Smooth muscle cell (in vitro differentiated cells): ENCODE measurements around the gene DUSP9. TPM values are rescaled to one million over a fixed set of nuclear protein-coding genes. Genes with fewer than 3 reads are reported as not detected.

Source experiments
- DNase-seq: peaks from one replicate; lab custom pipeline; 2025; ENCODE audit not compliant: unreplicated experiment; lab: John Stamatoyannopoulos, UW
- H2AFZ ChIP-seq: fragments of 200-600 bp; sonication (generic); 2 replicates; pipeline ENCODE4 v1.6.0; 2016; ENCODE audit warnings: antibody characterized with exemption, low read depth, mild to moderate bottlenecking
- H3F3A ChIP-seq: fragments of 200-600 bp; sonication (generic); 2 replicates; pipeline ENCODE4 v1.6.0; 2017; ENCODE audit warnings: antibody characterized with exemption, low read depth
- H3K27ac ChIP-seq: fragments of 200-600 bp; sonication (generic); 2 replicates; pipeline ENCODE4 v1.5.1; 2016; ENCODE audit warnings: low read depth, mild to moderate bottlenecking
- H3K27me3 ChIP-seq: fragments of 200-600 bp; sonication (generic); 2 replicates; pipeline ENCODE4 v1.6.1; 2016; ENCODE audit warnings: low read depth, mild to moderate bottlenecking
- H3K36me3 ChIP-seq: fragments of 200-600 bp; sonication (generic); 2 replicates; pipeline ENCODE4 v1.5.1; 2016; ENCODE audit warnings: low read depth
- H3K4me1 ChIP-seq: fragments of 200-600 bp; sonication (generic); 2 replicates; pipeline ENCODE4 v1.5.1; 2016; ENCODE audit warnings: low read depth
- H3K4me2 ChIP-seq: fragments of 200-600 bp; sonication (generic); 2 replicates; pipeline ENCODE4 v1.6.0; 2016; ENCODE audit warnings: mild to moderate bottlenecking
- H3K4me3 ChIP-seq: fragments of 200-600 bp; sonication (generic); 2 replicates; pipeline ENCODE4 v1.5.1; 2016; ENCODE audit warnings: mild to moderate bottlenecking
- H3K79me2 ChIP-seq: fragments of 200-600 bp; sonication (generic); 2 replicates; pipeline ENCODE4 v1.6.0; 2016; ENCODE audit warnings: low read depth, mild to moderate bottlenecking
- H3K9ac ChIP-seq: fragments of 200-600 bp; sonication (generic); 2 replicates; pipeline ENCODE4 v1.6.0; 2016; ENCODE audit warnings: low read depth
- H3K9me3 ChIP-seq: fragments of 200-600 bp; sonication (generic); replicated peaks from 2 replicates; pipeline ENCODE4 v1.5.1; 2016; ENCODE audit warnings: low read depth
- H4K20me1 ChIP-seq: fragments of 200-600 bp; sonication (generic); 2 replicates; pipeline ENCODE4 v1.6.0; 2016; ENCODE audit warnings: low read depth
- WGBS: methylation state at CpG from one replicate; pipeline ENCODE4 v1.1.7; 2016; ENCODE audit warnings: low lambda C conversion rate; 5-methylcytosine and 5-hydroxymethylcytosine counted together
- polyA plus RNA-seq: library from polyadenylated mRNA; unstranded; fragments of >200 nt; fragmentation: Nextera tagmentation; extraction: Ambion mirVana; gene quantifications from 2 replicates; pipeline ENCODE4 v1.2.1, GENCODE V29; 2016
- total RNA-seq: library from RNA; depleted of rRNA; stranded (reverse); fragments of >200 nt; gene quantifications from 2 replicates; pipeline ENCODE4 v1.2.3, GENCODE V29; 2014
- TF ChIP-seq, protein P1 (sequence below): fragments of 200-600 bp; sonication (generic); IDR thresholded peaks from 2 replicates; pipeline ENCODE4 v1.5.1; 2017; ENCODE audit warnings: borderline replicate concordance, mild to moderate bottlenecking, antibody characterized with exemption; ENCODE audit not compliant: insufficient read depth, poor library complexity, severe bottlenecking

DUSP9 gene
- total and polyA plus RNA-seq, 2 experiments from 2014 or later: 3.0 to 11.3 TPM

GRCh38 chrX:153684467-153685155, 37.6 kb downstream of the DUSP9 start:
- Histone ChIP-seq H4K20me1 (peaks cover 4% of the 10 kb centered on the region), H3K27me3 (no peaks in the 10 kb centered on the region), H3K9me3 (no peaks in the 10 kb centered on the region), H3K79me2 (no peaks in the 10 kb centered on the region), H3F3A (no peaks in the 10 kb centered on the region), H3K9ac (no peak overlapping the region), H3K4me3 (no peak overlapping the region), H3K4me2 (no peak overlapping the region), H3K36me3 (no peaks in the 10 kb centered on the region), H2AFZ (no peak overlapping the region), H3K4me1 (no peaks in the 10 kb centered on the region), H3K27ac (no peak overlapping the region)
- WGBS: 74% methylated on average over 14 of the region's 21 CpGs
- TF ChIP-seq, protein P1, sequence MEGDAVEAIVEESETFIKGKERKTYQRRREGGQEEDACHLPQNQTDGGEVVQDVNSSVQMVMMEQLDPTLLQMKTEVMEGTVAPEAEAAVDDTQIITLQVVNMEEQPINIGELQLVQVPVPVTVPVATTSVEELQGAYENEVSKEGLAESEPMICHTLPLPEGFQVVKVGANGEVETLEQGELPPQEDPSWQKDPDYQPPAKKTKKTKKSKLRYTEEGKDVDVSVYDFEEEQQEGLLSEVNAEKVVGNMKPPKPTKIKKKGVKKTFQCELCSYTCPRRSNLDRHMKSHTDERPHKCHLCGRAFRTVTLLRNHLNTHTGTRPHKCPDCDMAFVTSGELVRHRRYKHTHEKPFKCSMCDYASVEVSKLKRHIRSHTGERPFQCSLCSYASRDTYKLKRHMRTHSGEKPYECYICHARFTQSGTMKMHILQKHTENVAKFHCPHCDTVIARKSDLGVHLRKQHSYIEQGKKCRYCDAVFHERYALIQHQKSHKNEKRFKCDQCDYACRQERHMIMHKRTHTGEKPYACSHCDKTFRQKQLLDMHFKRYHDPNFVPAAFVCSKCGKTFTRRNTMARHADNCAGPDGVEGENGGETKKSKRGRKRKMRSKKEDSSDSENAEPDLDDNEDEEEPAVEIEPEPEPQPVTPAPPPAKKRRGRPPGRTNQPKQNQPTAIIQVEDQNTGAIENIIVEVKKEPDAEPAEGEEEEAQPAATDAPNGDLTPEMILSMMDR: no peak
- no peak for DNase-seq

GRCh38 chrX:153685156-153685536, 38.1 kb downstream of the DUSP9 start:
- Histone ChIP-seq H4K20me1 (peaks cover 9% of the 10 kb centered on the region), H3K27ac (no peak overlapping the region), H3K9ac (no peak overlapping the region), H3F3A (no peaks in the 10 kb centered on the region), H3K4me1 (no peaks in the 10 kb centered on the region), H3K79me2 (no peaks in the 10 kb centered on the region), H3K4me2 (peak overlapping the region; percentile 74), H3K27me3 (no peaks in the 10 kb centered on the region), H2AFZ (no peak overlapping the region), H3K9me3 (no peaks in the 10 kb centered on the region), H3K36me3 (no peaks in the 10 kb centered on the region), H3K4me3 (no peak overlapping the region)
- no peak for DNase-seq
- TF ChIP-seq, protein P1: no peak
- WGBS: 52% methylated on average over 16 of the region's 21 CpGs

- DNase-seq: no peak
Observed at GRCh38 chrX:153685751-153686696, 39.0 kb downstream of the DUSP9 start.

More at GRCh38 chrX:153685751-153686696, 39.0 kb downstream of the DUSP9 start:
- Histone ChIP-seq H3K4me1 (no peaks in the 10 kb centered on the region), H3K27me3 (no peaks in the 10 kb centered on the region), H3K9me3 (no peaks in the 10 kb centered on the region), H2AFZ (no peak overlapping the region), H3K79me2 (no peaks in the 10 kb centered on the region), H3F3A (no peaks in the 10 kb centered on the region), H3K4me2 (peak overlapping the region; percentile 74), H3K9ac (no peak overlapping the region), H4K20me1 (peaks cover 16% of the 10 kb centered on the region), H3K27ac (peak overlapping the region; percentile 37), H3K4me3 (no peak overlapping the region), H3K36me3 (no peaks in the 10 kb centered on the region)
- TF ChIP-seq, protein P1: no peak
- 56% methylated on average over 23 of the region's 24 CpGs for WGBS
